Type B pancreatic cell (in vitro differentiated cells): ENCODE results near the gene CRYBG2. TPM values are rescaled to one million over a fixed set of nuclear protein-coding genes. Genes with fewer than 3 reads are reported as not detected.

Experiments used
- DNase-seq: peaks from one replicate; pipeline ENCODE4 v3.0.0; 2021; ENCODE audit warnings: mixed read lengths; ENCODE audit not compliant: unreplicated experiment; ENCODE audit errors: extremely low spot score
- H3K27ac Mint-ChIP-seq: 2 replicates; pipeline ENCODE4 v1.8.0; 2021; ENCODE audit warnings: mild to moderate bottlenecking, mixed read lengths
- H3K27me3 Mint-ChIP-seq: 2 replicates; pipeline ENCODE4 v1.8.0; 2021; ENCODE audit warnings: mixed read lengths
- H3K36me3 Mint-ChIP-seq: 2 replicates; pipeline ENCODE4 v1.8.0; 2021; ENCODE audit warnings: mixed read lengths
- H3K4me1 Mint-ChIP-seq: one replicate; pipeline ENCODE4 v1.8.0; 2021; ENCODE audit warnings: mixed read lengths; ENCODE audit not compliant: unreplicated experiment
- H3K4me3 Mint-ChIP-seq: 2 replicates; pipeline ENCODE4 v1.8.0; 2021; ENCODE audit warnings: mild to moderate bottlenecking, mixed read lengths
- H3K9me3 Mint-ChIP-seq: 2 replicates; pipeline ENCODE4 v1.8.0; 2021; ENCODE audit warnings: mixed read lengths
- CTCF ChIP-seq: fragments of 200-600 bp; sonication (generic); conservative IDR thresholded peaks from 2 replicates; pipeline ENCODE4 v1.5.0; 2021; ENCODE audit warnings: antibody characterized with exemption, mild to moderate bottlenecking
- total RNA-seq: library from RNA; stranded (reverse); gene quantifications from 2 replicates; pipeline ENCODE4 v1.2.1, GENCODE V29; 2021; ENCODE audit warnings: low replicate concordance

The CRYBG2 gene
- total RNA-seq, 1 donor from 2014 or later = 20.0 TPM

GRCh38 chr1:26361605-26362122 is 7.7 kb upstream of the CRYBG2 start:
- Mint-ChIP-seq H3K4me3 (no peak overlapping the region), H3K9me3 (no peaks in the 10 kb centered on the region), H3K4me1 (peaks cover 8% of the 10 kb centered on the region), H3K27ac (no peak overlapping the region), H3K27me3 (peaks cover 72% of the 10 kb centered on the region), H3K36me3 (no peaks in the 10 kb centered on the region)
- no peak for TF ChIP-seq CTCF
- no peak for DNase-seq

GRCh38 chr1:26360807-26361604 is 7.1 kb upstream of the CRYBG2 start:
- H3K4me3 Mint-ChIP-seq = peak overlapping the region; percentile 74
- H3K4me1 Mint-ChIP-seq = peaks cover 8% of the 10 kb centered on the region
- peaks cover 72% of the 10 kb centered on the region for H3K27me3 Mint-ChIP-seq
- no peak overlapping the region for H3K27ac Mint-ChIP-seq
- DNase-seq = no peak
- H3K9me3 Mint-ChIP-seq = no peaks in the 10 kb centered on the region
- H3K36me3 Mint-ChIP-seq = no peaks in the 10 kb centered on the region
- TF ChIP-seq CTCF = no peak

GRCh38 chr1:26359981-26360806 is 6.3 kb upstream of the CRYBG2 start:
- H3K4me3 Mint-ChIP-seq = peak overlapping the region; percentile 74
- H3K27me3 Mint-ChIP-seq = peaks cover 74% of the 10 kb centered on the region

DNA sequence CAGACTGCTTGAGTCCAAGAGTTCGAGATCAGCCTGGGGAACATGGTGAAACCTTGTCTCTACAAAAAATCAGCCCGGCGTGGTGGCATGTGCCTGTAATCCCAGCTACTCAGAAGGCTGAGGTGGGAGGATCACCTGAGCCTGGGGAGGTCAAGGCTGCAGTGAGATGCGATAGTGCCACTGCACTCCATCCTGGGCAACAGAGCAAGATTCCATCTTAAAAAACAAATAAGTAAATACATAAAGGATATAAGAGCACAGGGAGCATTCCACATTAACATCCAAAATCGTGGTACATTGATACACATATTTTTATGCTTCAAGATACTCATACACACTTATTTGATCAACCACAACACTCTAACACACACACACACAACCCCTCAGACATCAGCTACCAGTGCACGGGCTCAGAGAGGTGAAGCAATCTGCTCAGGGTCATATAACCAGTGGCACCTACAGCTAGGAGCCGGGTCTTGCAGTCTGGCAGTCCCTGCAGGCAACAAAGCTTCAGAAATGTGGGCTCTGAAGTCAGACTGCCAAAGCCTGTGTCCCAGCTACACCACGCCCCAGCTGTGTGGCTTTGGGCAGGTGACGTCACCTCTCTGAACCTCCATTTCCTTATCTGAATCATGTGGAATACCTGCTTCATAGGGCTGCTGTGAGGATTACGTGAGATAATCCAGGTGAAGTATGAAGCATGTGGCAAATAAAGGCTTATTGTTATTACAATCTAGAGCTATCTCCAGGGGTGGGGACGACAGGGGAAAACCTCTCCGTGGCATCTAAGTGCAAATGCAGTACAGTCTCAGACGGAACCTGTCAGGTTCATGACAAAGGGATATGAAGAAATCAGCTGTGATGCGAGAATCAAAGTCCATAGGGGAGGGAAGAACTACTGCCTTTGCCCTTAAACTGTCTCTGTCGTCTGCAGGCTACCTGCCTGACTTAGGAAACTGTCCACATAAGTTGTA is 4.8 kb upstream of the CRYBG2 start:
- peak overlapping the region; percentile 65 for H3K4me3 Mint-ChIP-seq
- no peak for DNase-seq
- TF ChIP-seq CTCF = no peak
- peaks cover 6% of the 10 kb centered on the region for H3K4me1 Mint-ChIP-seq
- no peaks in the 10 kb centered on the region for H3K36me3 Mint-ChIP-seq
- peaks cover 59% of the 10 kb centered on the region for H3K27me3 Mint-ChIP-seq
- no peaks in the 10 kb centered on the region for H3K9me3 Mint-ChIP-seq
- peak overlapping the region; percentile 81 for H3K27ac Mint-ChIP-seq

More at GRCh38 chr1:26359981-26360806, 6.3 kb upstream of the CRYBG2 start:
- Mint-ChIP-seq H3K4me1 (peaks cover 8% of the 10 kb centered on the region), H3K36me3 (no peaks in the 10 kb centered on the region), H3K9me3 (no peaks in the 10 kb centered on the region), H3K27ac (no peak overlapping the region)
- no peak for DNase-seq
- TF ChIP-seq CTCF = no peak

DNA sequence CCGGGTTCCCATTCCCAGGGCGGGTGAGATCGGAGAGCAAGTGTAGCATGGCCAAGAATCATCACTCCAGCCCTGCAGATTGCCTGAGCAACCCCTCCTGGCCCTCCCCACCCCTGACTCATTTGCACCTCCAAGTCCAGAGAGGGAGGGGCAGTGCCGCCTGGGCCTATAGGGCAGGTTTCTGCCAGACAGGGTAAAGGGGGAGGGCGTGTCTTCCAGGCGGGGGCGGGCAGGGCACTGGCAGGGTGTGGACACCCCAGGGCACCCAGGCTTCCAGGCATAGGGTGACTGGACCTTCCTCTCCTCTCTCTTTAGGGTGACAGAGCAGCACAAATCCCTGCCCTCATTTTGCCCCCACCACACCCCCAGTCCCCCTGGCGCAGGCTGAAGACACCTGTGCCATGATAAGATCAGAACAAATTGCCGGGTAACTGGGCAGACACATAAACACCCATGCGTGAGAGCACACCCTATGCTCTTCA is 3.2 kb upstream of the CRYBG2 start:
- Mint-ChIP-seq H3K27ac (peak overlapping the region; percentile 77), H3K4me1 (peaks cover 12% of the 10 kb centered on the region), H3K9me3 (no peaks in the 10 kb centered on the region), H3K36me3 (no peaks in the 10 kb centered on the region), H3K4me3 (no peak overlapping the region), H3K27me3 (peaks cover 48% of the 10 kb centered on the region)
- no peak for DNase-seq
- no peak for TF ChIP-seq CTCF
